PC-9 (cell line): ENCODE data around the gene LRP1B. TPM values are rescaled to one million over a fixed set of nuclear protein-coding genes. Genes with fewer than 3 reads are reported as not detected.

Experiments used
- BruUV-seq: library from RNA; stranded (reverse); fragments of 400-500 nt; replicated peaks from 2 replicates; lab custom pipeline; 2021; lab: Mats Ljungman, UMichigan
- CTCF ChIA-PET: fragments of 300-600 bp; sonication (Branson Sonifier 250); formaldehyde crosslinking; loops from one replicate; lab custom pipeline; 2022; ENCODE audit warnings: antibody characterized with exemption; lab: Charles Lee
- POLR2A ChIA-PET: fragments of 300-600 bp; sonication (Branson Sonifier 250); formaldehyde crosslinking; loops from one replicate; lab custom pipeline; 2022; ENCODE audit warnings: antibody characterized with exemption; ENCODE audit not compliant: unreplicated experiment; lab: Charles Lee
- DNase-seq, 2 experiments: peaks; one replicate each; pipeline versions ENCODE4 v3.0.0 to v3.0.0-alpha.2; 2015 to 2022; ENCODE audit warnings: mixed read lengths in 1 of 2
- H2AFZ ChIP-seq: fragments of 200-600 bp; sonication (generic); 2 replicates; pipeline ENCODE4 v1.8.1; 2017; ENCODE audit warnings: antibody characterized with exemption
- H3F3A ChIP-seq: fragments of 200-600 bp; sonication (generic); 2 replicates; pipeline ENCODE4 v1.8.1; 2017; ENCODE audit warnings: antibody characterized with exemption, mild to moderate bottlenecking, low read depth; ENCODE audit not compliant: insufficient read depth
- H3K27ac ChIP-seq: fragments of 200-600 bp; sonication (generic); 2 replicates; pipeline ENCODE4 v1.6.1; 2016; ENCODE audit warnings: mixed run types
- H3K27me3 ChIP-seq: fragments of 200-600 bp; sonication (generic); 2 replicates; pipeline ENCODE4 v1.6.1; 2016; ENCODE audit warnings: low read depth, mixed run types; ENCODE audit not compliant: insufficient read depth
- H3K36me3 ChIP-seq: fragments of 200-600 bp; sonication (generic); 2 replicates; pipeline ENCODE4 v1.6.1; 2016; ENCODE audit warnings: low read depth, mixed run types
- H3K4me1 ChIP-seq: fragments of 200-600 bp; sonication (generic); replicated peaks from 2 replicates; pipeline ENCODE4 v1.6.1; 2016; ENCODE audit warnings: mixed run types; ENCODE audit not compliant: insufficient read depth
- H3K4me2 ChIP-seq: fragments of 200-600 bp; sonication (generic); 2 replicates; pipeline ENCODE4 v1.6.1; 2017; ENCODE audit warnings: mixed run types
- H3K4me3 ChIP-seq: fragments of 200-600 bp; sonication (generic); 2 replicates; pipeline ENCODE4 v1.6.1; 2016; ENCODE audit warnings: mixed run types
- H3K79me2 ChIP-seq: fragments of 200-600 bp; sonication (generic); 2 replicates; pipeline ENCODE4 v1.6.1; 2017; ENCODE audit warnings: low read depth, mixed run types
- H3K9me2 ChIP-seq: fragments of 200-600 bp; sonication (generic); 2 replicates; pipeline ENCODE4 v1.8.1; 2017; ENCODE audit warnings: mild to moderate bottlenecking; ENCODE audit not compliant: insufficient read depth
- H3K9me3 ChIP-seq: fragments of 200-600 bp; sonication (generic); 2 replicates; pipeline ENCODE4 v1.8.1; 2016; ENCODE audit warnings: low read depth; ENCODE audit not compliant: insufficient read depth
- H4K20me1 ChIP-seq: fragments of 200-600 bp; sonication (generic); 2 replicates; pipeline ENCODE4 v1.8.1; 2017; ENCODE audit not compliant: insufficient read depth
- EZH2 ChIP-seq: fragments of 200-600 bp; sonication (generic); IDR thresholded peaks from 2 replicates; pipeline ENCODE4 v1.8.0; 2017; ENCODE audit warnings: antibody characterized with exemption, low read depth
- intact Hi-C: fragments of 100-400 bp; cut with micrococcal nuclease; formaldehyde crosslinking; loops from one replicate; pipeline ENCODE4 v1.10.0; 2022; ENCODE audit not compliant: unreplicated experiment
- total RNA-seq: library from RNA; stranded (reverse); gene quantifications from 2 replicates; pipeline ENCODE4 v1.2.3, GENCODE V29; 2021
- TF ChIP-seq, protein P1 (sequence below): fragments of 200-600 bp; sonication (generic); conservative IDR thresholded peaks from 2 replicates; pipeline ENCODE4 v1.6.1; 2017; ENCODE audit warnings: mixed run types, antibody characterized with exemption, mild to moderate bottlenecking, moderate library complexity

LRP1B gene
- total RNA-seq, 1 experiment from 2014 or later: 1.7 TPM

DNA sequence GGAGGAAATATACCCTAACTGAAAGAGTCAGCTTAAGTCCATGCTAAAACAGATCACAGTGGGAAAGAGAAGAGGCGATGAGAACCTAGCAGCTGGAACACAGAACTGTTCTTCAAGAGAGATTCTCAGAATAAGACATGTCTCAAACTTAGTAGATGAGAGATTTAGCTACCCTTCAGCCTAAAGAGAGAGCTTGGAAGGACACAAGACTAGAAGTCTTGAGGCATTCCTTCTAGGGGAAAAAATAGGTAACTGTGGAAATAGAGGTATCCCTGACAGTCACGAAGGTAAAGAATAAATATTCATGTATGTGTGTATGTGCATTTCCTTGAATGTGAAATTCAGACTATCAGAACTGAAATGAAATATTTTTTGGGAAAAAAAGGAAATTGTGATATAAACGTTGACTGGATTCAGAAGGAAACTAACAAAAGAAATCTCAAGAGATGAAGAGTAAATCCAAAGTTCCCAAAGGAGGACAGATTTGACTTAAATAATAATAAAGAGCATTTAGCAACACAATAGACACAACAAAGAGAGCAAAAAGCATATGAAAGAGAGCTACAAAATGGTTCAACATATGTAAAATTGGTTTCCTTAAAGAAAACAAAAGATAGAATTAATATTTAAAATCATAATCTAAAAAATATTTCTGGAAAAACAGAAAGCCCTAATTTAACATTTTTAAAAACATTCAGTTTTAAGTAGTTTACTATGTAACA, 258.7 kb downstream of the LRP1B start:
- POLR2A ChIA-PET: no interaction called here
- Histone ChIP-seq H3K9me3 (no peaks in the 10 kb centered on the region; the same call in 1 of the 2 replicates), H3K4me2 (no peak overlapping the region), H4K20me1 (no peaks in the 10 kb centered on the region), H3F3A (no peaks in the 10 kb centered on the region), H3K36me3 (no peaks in the 10 kb centered on the region), H3K4me1 (no peaks in the 10 kb centered on the region), H3K79me2 (no peaks in the 10 kb centered on the region), H3K9me2 (no peaks in the 10 kb centered on the region), H3K4me3 (no peak overlapping the region), H2AFZ (no peak overlapping the region), H3K27ac (no peak overlapping the region), H3K27me3 (no peaks in the 10 kb centered on the region)
- TF ChIP-seq, protein P1, sequence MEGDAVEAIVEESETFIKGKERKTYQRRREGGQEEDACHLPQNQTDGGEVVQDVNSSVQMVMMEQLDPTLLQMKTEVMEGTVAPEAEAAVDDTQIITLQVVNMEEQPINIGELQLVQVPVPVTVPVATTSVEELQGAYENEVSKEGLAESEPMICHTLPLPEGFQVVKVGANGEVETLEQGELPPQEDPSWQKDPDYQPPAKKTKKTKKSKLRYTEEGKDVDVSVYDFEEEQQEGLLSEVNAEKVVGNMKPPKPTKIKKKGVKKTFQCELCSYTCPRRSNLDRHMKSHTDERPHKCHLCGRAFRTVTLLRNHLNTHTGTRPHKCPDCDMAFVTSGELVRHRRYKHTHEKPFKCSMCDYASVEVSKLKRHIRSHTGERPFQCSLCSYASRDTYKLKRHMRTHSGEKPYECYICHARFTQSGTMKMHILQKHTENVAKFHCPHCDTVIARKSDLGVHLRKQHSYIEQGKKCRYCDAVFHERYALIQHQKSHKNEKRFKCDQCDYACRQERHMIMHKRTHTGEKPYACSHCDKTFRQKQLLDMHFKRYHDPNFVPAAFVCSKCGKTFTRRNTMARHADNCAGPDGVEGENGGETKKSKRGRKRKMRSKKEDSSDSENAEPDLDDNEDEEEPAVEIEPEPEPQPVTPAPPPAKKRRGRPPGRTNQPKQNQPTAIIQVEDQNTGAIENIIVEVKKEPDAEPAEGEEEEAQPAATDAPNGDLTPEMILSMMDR: no peak
- no peak for TF ChIP-seq EZH2
- intact Hi-C loops: no loop called here
- BruUV-seq: no TSS peak
- no peak for DNase-seq
- CTCF ChIA-PET: no interaction called here

DNA sequence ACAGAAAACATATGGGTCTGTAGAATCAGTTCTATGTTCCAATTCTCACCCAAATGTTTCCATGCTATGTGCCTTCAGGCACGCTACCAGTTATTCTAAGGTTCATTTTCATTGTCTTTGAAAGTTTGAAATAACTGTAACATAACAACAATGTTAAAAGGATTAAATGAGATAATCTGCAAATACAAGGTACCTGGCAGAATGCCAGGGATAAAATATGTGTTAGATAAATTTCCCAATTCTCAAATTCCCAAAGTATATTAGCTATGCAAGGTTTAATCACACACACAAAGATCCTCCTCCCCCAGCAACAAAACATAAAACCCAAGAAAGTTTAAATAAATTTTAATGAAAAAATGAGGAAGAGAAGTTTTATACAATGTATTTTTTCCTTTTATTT, 261.2 kb downstream of the LRP1B start:
- BruUV-seq: no TSS peak
- ChIA-PET CTCF (no interaction called here), POLR2A (no interaction called here)

DNA sequence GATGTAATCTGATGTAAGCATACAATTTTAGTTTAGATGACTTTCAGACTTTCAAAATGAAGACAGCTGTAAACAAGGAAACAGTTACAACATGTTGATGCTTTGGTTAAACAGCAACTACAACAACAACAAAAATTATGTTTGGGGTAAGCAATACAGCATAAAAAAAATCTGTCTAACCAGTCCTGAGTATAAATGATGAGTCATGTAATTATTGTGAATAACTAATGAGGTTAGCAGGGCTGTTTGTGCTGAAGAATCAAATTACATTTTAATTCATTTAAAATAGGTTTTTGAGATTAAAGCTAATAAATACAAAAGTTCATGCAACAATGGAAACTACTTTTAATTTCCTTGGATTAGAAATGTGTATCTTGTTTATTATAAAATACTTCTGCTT, 266.9 kb downstream of the LRP1B start:
- POLR2A ChIA-PET: no interaction called here
- Histone ChIP-seq H3K27me3 (no peaks in the 10 kb centered on the region), H3K4me3 (no peak overlapping the region), H3K79me2 (no peaks in the 10 kb centered on the region), H2AFZ (no peak overlapping the region), H3F3A (no peaks in the 10 kb centered on the region), H4K20me1 (no peaks in the 10 kb centered on the region), H3K4me2 (no peak overlapping the region), H3K9me2 (no peaks in the 10 kb centered on the region), H3K27ac (no peak overlapping the region), H3K4me1 (no peaks in the 10 kb centered on the region), H3K36me3 (no peaks in the 10 kb centered on the region), H3K9me3 (no peaks in the 10 kb centered on the region)
- CTCF ChIA-PET: no interaction called here
- no peak for DNase-seq
- TF ChIP-seq, protein P1: no peak
- TF ChIP-seq EZH2: no peak
- BruUV-seq: no TSS peak
- intact Hi-C loops: no loop called here

More for the DNA sequence above, 261.2 kb downstream of the LRP1B start:
- no peak for DNase-seq
- no peaks in the 10 kb centered on the region for H3K9me2 ChIP-seq
- no peak overlapping the region for H2AFZ ChIP-seq
- TF ChIP-seq, protein P1: no peak
- no peaks in the 10 kb centered on the region for H3K79me2 ChIP-seq
- H3K4me1 ChIP-seq: no peaks in the 10 kb centered on the region
- no peaks in the 10 kb centered on the region for H4K20me1 ChIP-seq
- H3K9me3 ChIP-seq: no peaks in the 10 kb centered on the region; the same call in 1 of the 2 replicates
- no peaks in the 10 kb centered on the region for H3K27me3 ChIP-seq
- no peak overlapping the region for H3K4me2 ChIP-seq
- H3F3A ChIP-seq: no peaks in the 10 kb centered on the region
- intact Hi-C loops: no loop called here
- H3K36me3 ChIP-seq: no peaks in the 10 kb centered on the region
- H3K4me3 ChIP-seq: no peak overlapping the region
- H3K27ac ChIP-seq: no peak overlapping the region
